ENCODE data around the gene TIMM44.

DNA sequence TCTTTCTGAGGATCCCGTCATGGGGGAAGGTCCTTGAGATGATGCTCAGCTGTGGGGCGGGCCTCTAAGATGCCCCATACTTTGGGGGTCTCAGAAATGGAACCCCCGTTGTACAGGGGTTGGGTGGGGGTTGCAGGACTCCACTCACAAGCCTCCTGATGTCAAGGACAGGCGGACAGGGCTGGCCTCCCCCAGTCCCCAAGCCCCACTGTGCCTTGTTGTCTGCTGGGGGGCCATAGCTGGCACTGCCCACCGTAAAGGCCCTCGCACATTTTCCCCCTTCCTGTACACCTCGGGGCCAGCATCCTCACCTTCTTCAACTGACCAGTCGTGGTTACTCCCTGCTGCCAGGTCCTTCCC, 20.6 kb downstream of the TIMM44 start:
- no peak for TF ChIP-seq CTCF (IDR thresholded peaks at IDR 0.05 in 8 of 11, conservative IDR thresholded peaks at IDR 0.05 in 3 of 11)
- TF ChIP-seq POLR2AphosphoS5 (IDR thresholded peaks at IDR 0.05): no peak
- TF ChIP-seq POLR2A (IDR thresholded peaks at IDR 0.05): no peak
